Measurements from ENCODE around the gene SPEF1. TPM values are rescaled to one million over a fixed set of nuclear protein-coding genes. Genes with fewer than 3 reads are reported as not detected.
A peak's percentile ranks its signal among the peaks of the same experiment; 100 is the strongest.

SPEF1 gene
- total RNA-seq, 4 donors from 2014 or later, result 0.13 to 2.5 (median 2.0) TPM

GRCh38 chr20:3812975-3813847 is 32.0 kb upstream of the SPEF1 start:
- Histone ChIP-seq H3K27me3 (no peaks in the 10 kb centered on the region), H3K4me3 (replicated peaks in 1 of 3) (no peak overlapping the region), H3K27ac (peak overlapping the region; percentile 87 to 98 (median 97)), H3K9me3 (no peaks in the 10 kb centered on the region), H3K36me3 (no peaks in the 10 kb centered on the region), H3K4me1 (peaks cover 33 to 44% of the 10 kb centered on the region in 2 donors)
- intact Hi-C loops (cut with DNase I), result no loop called here
- WGBS, 2 donors, result 66 to 73% methylated on average over 8 of the region's 8 CpGs
- TF ChIP-seq POLR2A (IDR thresholded peaks at IDR 0.05), result no peak
- TF ChIP-seq CTCF (IDR thresholded peaks at IDR 0.05), result no peak
- peak in 1 of 2 donors; percentile 48 for DNase-seq

- H3K9me3 ChIP-seq, result no peaks in the 10 kb centered on the region
- H3K27ac ChIP-seq, result peak overlapping the region; percentile 87 to 98 (median 97)
- H3K36me3 ChIP-seq, result no peaks in the 10 kb centered on the region
- no peak for TF ChIP-seq CTCF (IDR thresholded peaks at IDR 0.05)
- TF ChIP-seq POLR2A (IDR thresholded peaks at IDR 0.05), result no peak
- no peak overlapping the region for H3K4me3 ChIP-seq (replicated peaks in 1 of 3)
- WGBS, 2 donors, result 93 to 94% methylated on average over 9 of the region's 9 CpGs
- DNase-seq, result no peak
- H3K4me1 ChIP-seq, result peaks cover 43 to 52% of the 10 kb centered on the region in 2 donors
- intact Hi-C loops (cut with DNase I), result no loop called here
- H3K27me3 ChIP-seq, result no peaks in the 10 kb centered on the region
Measured at GRCh38 chr20:3812259-3812681, 31.0 kb upstream of the SPEF1 start.

GRCh38 chr20:3811467-3812258 is 30.4 kb upstream of the SPEF1 start:
- H3K36me3 ChIP-seq, result no peaks in the 10 kb centered on the region
- TF ChIP-seq POLR2A (IDR thresholded peaks at IDR 0.05) (peak; percentile 0 to 76), CTCF (IDR thresholded peaks at IDR 0.05) (no peak)
- no peaks in the 10 kb centered on the region for H3K9me3 ChIP-seq
- DNase-seq, result peak; percentile 99
- H3K27ac ChIP-seq, result peak overlapping the region; percentile 87 to 98 (median 97)
- intact Hi-C loops (cut with DNase I), result no loop called here
- WGBS, 2 donors, result 3 to 4% methylated on average over 15 to 20 of the region's 20 CpGs
- H3K4me3 ChIP-seq (replicated peaks in 1 of 3), result peak overlapping the region in 1 of 3 donors; percentile 29
- no peaks in the 10 kb centered on the region for H3K27me3 ChIP-seq
- H3K4me1 ChIP-seq, result peaks cover 49 to 58% of the 10 kb centered on the region in 2 donors

- Histone ChIP-seq H3K4me1 (peaks cover 61 to 67% of the 10 kb centered on the region in 2 donors), H3K27ac (peak overlapping the region; percentile 97 to 99 (median 98)), H3K27me3 (no peaks in the 10 kb centered on the region), H3K9me3 (no peaks in the 10 kb centered on the region), H3K4me3 (replicated peaks in 1 of 3) (no peak overlapping the region), H3K36me3 (peaks cover 3 to 14% of the 10 kb centered on the region in 2 donors)
- WGBS, 2 donors, result 80 to 85% methylated on average over 3 of the region's 3 CpGs
- TF ChIP-seq CTCF (IDR thresholded peaks at IDR 0.05), result no peak
- no peak for TF ChIP-seq POLR2A (IDR thresholded peaks at IDR 0.05)
- DNase-seq, result no peak
- intact Hi-C loops (cut with DNase I), result no loop called here
Measured at GRCh38 chr20:3808544-3808943, 27.3 kb upstream of the SPEF1 start.
